Mucosa of gallbladder (tissue), 1 donor: ENCODE data around the gene PHF1. TPM values are rescaled to one million over a fixed set of nuclear protein-coding genes. Genes with fewer than 3 reads are reported as not detected.
A peak's percentile ranks its signal among the peaks of the same experiment; 100 is the strongest.
"Not testable (repeated sequence)": the region's sequence is repeated elsewhere in the genome, so short reads cannot be mapped to it uniquely, and the experiment has no call there.

Experiments used
- DNase-seq: peaks from one replicate; pipeline ENCODE4 v3.0.0-alpha.2; 2020; ENCODE audit warnings: low spot score
- total RNA-seq: library from RNA; stranded (reverse); gene quantifications from one replicate; pipeline ENCODE4 v1.2.1, GENCODE V29; 2021
- donor health status: DM: no; HTN: no; CAD: no.

PHF1 gene
- total RNA-seq = 82.3 TPM

- DNase-seq = peak; percentile 44
Measured at GRCh38 chr6:33410711-33411631, at the start of gene PHF1. PHF1 (plus strand) TSS chr6:33411014; CDS start chr6:33412264, 1,250 bp downstream.

GRCh38 chr6:33363486-33363885 lies 47.3 kb upstream of the PHF1 start:
- DNase-seq = not testable (repeated sequence)

- DNase-seq = not testable (repeated sequence)
Measured at GRCh38 chr6:33364475-33365205, 46.2 kb upstream of the PHF1 start.

- DNase-seq = not testable (repeated sequence)
Measured at GRCh38 chr6:33365206-33365971, 45.4 kb upstream of the PHF1 start.

- no peak for DNase-seq
Measured at GRCh38 chr6:33367009-33367714, 43.7 kb upstream of the PHF1 start.

GRCh38 chr6:33367715-33368025 lies 43.1 kb upstream of the PHF1 start:
- not testable (repeated sequence) for DNase-seq

GRCh38 chr6:33371901-33372300 lies 38.9 kb upstream of the PHF1 start:
- not testable (repeated sequence) for DNase-seq

GRCh38 chr6:33372526-33373123 lies 38.2 kb upstream of the PHF1 start:
- DNase-seq = no peak

GRCh38 chr6:33373960-33374910 lies 36.6 kb upstream of the PHF1 start:
- DNase-seq = no peak

- DNase-seq = peak; percentile 82
Measured at GRCh38 chr6:33375143-33375671, 35.6 kb upstream of the PHF1 start.

GRCh38 chr6:33377171-33377570 lies 33.6 kb upstream of the PHF1 start:
- DNase-seq = no peak

- not testable (repeated sequence) for DNase-seq
Measured at GRCh38 chr6:33379184-33379583, 31.6 kb upstream of the PHF1 start.

GRCh38 chr6:33380272-33380981 lies 30.4 kb upstream of the PHF1 start:
- no peak for DNase-seq

- no peak for DNase-seq
Measured at GRCh38 chr6:33383427-33384185, 27.2 kb upstream of the PHF1 start.

GRCh38 chr6:33384581-33385020 lies 26.2 kb upstream of the PHF1 start:
- no peak for DNase-seq

GRCh38 chr6:33390173-33390572 lies 20.6 kb upstream of the PHF1 start:
- DNase-seq = no peak

GRCh38 chr6:33390767-33391277 lies 20.0 kb upstream of the PHF1 start:
- DNase-seq = no peak
